Measurements from ENCODE around the gene ZXDC.

Gene ZXDC

GRCh38 chr3:126488886-126489569, 13.3 kb upstream of the ZXDC start:
- no peak for DNase-seq

GRCh38 chr3:126488185-126488584, 12.5 kb upstream of the ZXDC start:
- DNase-seq, result no peak

DNA sequence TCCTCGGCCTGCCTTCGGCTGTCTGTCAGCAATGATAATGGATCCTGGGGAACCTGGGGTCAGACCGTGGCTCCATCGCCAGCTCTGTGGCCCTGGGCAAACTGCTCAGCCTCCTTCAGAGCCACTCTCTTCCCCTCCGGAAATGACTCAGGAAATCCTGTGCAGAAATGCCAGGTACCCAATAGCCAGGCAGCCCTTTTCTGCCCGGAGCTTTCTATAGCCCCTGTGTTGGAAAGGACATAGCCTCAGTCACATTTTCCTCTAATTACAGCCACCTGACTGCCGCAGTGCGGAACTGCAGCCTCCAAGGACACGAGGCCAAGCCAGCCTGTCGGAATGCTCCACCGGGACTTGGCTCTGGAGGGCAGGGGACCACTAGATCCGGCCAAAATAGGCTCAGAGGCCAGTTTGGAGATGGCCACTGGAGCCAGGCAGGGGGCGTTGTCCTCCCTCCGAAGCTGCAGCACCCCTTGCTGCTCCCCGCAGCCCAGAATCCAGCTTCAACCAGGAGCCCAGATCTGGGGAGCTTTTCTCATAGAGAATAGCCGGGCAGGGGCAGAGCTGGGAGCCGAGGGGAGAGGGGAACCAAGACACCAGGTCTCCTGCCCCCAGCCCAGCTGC, 11.6 kb upstream of the ZXDC start:
- no peak for DNase-seq

DNA sequence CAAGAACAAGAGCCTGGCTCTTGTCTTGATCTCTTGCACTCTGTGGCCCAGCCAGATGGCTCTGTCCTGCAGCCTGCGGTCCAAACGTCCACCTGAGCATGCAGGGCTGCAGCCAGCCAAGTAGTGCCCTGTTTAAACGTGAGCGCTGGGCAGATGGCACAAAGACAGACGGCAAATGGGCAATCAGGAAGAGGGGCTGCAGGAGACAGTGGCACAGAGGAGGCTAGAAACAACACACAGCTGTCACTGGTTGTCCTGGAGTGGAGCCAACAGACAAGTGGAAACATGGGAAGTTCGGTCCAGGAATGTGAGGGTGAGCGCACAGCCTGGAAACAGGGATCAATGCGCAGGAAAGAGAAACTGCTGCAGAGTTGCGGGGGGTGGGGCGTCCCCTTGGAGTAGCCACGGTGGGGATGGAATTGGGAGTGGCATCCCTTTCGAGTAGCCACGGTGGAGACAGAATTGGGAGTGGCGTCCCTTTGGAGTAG, 10.7 kb upstream of the ZXDC start:
- DNase-seq, result no peak

DNA sequence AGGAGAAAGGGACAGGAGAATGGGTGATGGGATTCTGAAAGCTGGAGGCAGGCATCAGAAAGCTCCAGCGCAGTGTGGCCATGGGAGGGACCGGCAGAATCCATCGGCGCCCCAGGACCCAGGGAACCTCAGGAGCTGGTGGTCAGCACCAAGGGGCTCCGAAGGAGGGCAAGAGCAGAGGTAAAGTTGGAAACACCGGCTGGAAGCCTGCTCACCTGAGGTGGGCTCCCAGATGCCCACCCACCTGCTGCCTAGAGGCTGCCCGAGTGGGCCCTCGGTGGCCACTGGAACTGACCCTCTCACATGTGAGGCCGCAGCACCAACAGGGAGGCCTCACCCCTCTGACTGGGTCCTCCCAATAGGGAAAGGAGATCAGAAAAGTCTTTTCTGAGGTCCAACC, 10.3 kb upstream of the ZXDC start:
- no peak for DNase-seq

DNA sequence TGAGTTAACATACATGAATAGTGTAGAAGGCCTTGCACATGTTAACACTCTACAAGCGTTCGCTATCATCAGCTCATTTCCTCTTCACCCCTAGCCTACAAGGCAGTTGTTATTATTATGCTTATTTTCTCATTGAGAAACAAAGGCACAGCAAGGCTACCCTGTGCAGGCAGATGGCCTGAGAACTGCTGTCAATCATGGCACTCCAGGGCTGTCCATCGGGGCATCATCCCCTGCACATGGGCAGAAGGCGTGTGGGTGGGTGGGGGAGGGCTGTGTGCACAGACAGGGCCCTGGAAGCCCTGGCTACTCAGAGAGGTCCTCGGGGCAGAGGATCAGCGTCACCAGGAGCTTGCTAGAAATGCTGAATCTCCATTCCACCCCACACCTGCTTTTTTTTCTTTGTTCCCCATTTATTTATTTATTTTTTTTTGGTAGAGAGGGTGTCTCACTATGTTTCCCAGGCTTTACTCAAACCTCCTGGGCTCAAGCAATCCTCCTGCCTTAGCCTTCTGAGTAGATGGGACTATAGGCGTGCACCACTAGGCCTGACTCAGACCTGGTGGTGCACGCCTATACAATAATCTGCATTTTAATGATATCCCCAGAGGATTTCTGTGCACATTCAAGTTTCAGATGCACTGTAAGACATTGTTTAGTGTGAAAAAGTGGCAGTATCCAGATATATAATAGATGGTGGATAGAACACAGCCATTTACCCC, 9.6 kb upstream of the ZXDC start:
- DNase-seq, result no peak

DNA sequence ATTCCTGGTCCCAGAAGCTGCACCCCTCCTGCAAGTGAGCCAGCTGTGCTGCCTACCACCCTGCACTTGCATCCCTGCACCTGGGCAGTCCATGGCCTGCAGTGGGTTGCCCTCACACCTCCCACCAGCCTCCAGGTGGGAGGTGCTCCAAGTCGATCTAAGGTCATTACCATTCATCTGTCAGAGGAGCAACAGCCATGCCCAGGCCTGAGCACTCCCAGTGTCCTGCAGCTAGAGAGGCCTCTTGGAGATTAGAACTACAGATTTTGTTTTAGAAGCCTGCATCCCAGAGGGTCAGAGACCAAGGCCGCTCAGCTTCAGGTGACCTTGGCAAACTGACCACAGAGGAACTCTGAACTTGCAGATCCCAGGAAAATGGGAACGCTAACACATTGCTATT, 9.0 kb upstream of the ZXDC start:
- no peak for DNase-seq

- DNase-seq, result no peak
These were observed 8.5 kb upstream of the ZXDC start for GRCh38 chr3:126484148-126484547.

DNA sequence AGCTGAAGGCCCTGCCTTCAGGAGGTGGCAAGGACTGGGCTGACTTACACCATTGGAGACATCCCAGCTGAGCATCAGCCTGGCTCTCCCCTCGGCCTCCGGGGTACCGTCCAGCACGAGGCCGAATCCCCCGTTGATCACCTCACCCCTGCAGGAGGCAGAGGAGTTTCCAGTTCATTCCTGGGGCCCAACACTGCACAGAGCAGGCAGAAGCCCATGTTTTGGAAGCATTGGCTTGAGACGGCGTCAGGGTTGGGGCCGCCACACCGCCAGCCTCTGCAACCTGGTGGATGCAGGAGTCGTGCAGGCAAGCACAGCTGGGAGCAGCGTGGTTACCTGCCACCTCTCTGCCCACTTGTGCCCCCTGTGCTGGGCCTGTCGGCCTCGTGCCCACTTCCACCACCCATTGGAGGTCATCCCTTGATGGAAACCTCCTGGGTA, 7.7 kb upstream of the ZXDC start:
- no peak for DNase-seq

DNA sequence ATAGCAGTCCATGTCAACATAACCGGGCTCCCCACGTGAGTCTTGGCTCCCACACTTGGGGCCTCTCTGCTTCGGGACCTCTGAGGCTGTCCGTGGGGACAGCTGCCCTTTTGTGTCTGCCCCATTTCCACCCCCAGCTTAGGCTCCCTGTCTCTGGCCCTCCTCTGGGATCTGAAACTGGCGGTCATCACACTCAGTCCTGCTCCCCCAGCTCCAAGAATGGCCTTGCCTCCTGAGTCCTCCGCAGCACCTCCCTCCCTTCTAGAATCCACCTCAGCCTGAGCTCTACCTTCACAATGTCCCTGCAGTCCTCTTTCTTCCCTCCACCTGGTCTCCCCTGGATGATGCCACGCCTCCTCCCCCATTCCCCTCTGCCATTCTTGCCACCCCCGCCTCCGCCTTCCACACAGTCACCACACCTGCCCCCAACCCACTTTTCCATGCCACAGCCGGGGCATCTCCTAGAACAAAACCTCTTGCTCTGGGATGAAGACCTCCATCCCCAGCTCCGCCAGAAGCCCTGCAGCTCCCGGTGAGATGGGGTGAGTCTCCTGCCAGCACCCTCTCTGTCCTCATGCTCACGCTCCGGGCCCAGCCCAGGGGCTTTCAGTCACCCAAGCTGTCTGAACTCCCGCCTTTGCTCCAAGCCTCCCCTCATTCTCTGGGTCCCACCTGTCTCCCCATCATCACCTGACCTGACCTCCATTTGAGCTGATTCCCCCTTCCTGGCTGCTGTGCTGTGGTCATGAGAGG, 7.0 kb upstream of the ZXDC start:
- DNase-seq, result no peak

DNA sequence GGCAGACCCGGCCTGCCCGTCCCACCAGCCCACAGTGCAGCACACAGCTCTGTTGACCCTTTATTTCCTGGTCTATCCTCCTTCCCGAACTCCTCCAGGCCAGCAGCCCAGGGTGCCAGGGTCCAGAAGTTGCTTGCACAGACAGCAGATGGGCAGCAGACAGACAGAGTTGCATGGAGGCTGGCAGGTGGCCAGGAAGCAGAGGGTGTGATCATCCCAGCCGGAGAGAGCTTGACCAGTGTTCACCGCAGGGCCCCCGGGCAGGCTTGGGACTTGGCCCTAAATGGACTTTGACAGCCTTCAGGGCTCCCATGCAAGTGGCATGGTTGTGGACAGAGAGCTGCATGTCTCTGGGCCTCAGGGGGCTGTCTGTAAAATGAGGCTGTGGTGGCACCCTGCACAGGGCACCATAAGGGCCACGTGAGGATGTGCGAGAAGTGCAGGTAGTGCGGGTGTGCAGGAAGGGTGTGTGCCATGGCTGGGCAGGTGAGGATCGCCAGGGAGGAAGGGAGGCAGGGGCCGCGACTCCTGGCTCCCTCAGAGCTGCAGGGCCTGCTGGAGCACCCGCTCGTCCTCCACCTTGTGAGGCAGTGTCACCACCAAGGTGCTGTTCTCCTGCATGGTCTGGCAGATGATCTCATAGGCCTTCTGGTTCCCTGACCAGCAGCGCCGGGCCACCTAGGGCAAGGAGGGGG, 6.3 kb upstream of the ZXDC start:
- DNase-seq, result no peak

DNA sequence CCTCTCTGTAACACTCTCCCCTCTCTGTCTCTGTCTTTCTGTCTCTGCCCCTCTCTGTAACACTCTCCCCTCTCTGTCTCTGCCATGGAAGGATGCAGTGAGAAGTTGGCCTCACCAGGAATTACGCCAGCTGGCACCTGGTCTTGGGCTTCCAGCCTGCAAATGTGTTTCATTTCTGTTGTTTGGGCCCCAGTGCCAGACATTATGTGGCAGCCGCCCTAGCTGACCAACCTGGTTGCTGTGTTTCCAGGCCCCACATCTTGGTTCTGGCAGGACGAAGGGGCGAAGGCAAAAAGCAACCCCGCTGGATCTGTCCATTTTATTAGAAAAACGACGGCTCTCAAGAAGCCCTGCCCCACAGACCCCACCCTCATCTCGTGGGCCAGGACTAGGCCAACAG, 5.2 kb upstream of the ZXDC start:
- no peak for DNase-seq

GRCh38 chr3:126480206-126480605, 4.5 kb upstream of the ZXDC start:
- no peak for DNase-seq

DNA sequence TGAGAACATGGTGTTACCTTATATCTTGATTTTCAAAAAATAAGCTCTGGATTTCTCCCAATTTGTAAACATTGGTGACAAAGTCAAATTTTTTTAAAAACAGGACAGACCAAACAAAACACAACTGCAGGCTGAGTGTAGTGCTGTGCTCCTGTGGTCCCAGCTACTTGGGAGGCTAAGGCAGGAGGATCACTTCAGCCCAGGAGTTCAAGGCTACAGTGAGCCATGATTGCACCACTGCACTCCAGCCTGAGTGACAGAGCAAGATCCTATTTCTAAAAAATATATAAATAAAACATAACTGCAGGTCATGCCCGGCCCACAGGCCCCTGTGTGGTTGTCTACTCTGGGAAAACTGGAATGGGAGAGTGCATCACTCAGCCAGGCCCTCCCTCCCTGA, 4.0 kb upstream of the ZXDC start:
- DNase-seq, result no peak

- no peak for DNase-seq
These were observed 3.1 kb upstream of the ZXDC start for GRCh38 chr3:126478581-126479310.

GRCh38 chr3:126477061-126477380, 1.3 kb upstream of the ZXDC start:
- no peak for DNase-seq

- peak; percentile 50 for DNase-seq
These were observed 722 bp upstream of the ZXDC start for GRCh38 chr3:126476166-126477060.

DNA sequence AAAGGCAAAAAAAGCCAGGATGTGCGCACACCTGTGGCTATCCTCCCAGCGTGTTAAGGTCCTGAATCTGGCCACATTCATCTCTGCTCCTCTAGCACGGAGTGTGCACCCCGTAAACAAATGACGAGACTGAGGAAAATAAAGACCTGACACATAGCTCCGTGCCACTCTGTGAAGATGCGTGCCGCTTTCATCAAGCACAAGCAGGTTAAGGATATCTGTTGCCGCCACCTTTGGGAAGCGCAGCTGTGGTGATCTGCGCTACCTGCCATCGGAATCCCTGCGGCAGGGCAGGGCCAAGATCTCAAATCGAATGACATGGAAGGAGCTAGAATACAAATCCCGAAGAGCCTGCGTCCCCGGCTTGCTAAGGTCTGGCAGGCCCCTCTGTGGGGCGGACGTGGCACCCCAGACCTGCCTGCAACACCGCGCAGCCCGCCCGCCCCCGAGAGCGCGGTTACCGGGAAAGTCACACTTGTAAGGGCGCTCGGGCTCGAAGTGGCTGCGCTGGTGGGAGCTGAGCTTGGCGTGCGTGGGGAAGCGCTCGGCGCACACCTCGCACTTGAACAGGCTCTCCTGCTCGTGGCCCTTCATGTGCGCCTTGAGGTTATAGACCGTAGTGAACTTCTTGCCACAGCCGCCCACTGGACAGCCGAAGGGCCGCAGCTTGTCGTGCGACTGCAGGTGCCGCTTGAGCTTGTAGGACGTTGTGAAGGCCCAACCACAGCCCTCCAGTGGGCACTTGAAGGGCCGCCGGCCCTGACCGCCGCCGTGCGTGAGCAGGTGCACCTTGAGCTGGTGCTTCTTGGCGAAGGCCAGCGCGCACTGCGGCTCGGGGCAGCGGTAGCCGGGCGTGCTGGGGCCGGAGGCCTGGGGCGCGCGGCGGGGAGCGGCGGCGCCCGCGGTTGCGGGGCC, 936 bp downstream of the ZXDC start:
- DNase-seq, result no peak

DNA sequence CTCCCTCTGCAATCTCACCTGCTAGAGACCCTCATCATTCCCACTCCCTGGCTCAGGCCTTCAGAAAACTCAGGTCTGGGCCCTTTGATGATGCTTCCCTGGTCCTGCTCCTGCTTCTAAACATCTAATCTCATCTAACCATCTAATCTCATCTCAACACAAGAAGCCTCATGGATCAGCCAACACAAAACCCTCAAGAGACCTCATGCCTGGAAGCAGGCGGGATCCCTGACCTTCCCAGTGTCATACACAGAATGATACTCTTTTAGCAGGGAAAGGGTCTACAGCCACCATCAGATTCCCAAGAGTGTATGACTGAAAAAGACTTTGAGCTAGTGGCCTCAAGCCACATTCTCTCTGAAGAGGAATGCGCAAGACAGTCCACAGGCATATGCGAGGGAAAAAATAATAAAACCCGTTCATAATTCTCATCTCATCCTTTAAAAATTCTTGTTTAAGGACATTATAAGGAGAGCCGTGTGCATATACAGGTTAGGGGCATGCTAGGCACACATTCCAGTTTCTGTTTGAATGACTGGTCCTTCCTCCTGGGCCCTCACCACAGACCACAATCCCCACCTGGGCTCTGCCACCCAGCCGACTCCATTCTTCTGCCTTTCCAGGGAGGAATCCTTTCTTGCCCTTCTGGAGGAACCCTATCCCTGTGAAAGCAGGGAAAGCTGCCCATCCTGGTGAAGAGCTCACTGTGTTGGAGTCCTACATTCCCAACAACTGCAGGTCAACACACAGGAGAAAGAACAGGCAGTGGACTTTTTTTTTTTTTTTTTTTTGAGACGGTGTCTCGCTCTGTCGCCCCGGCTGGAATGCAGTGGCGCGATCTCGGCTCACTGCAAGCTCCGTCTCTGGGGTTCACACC, 2.2 kb downstream of the ZXDC start:
- DNase-seq, result no peak
